Psoas muscle (tissue), 8 donors: ENCODE results near the gene SLC25A15. TPM values are rescaled to one million over a fixed set of nuclear protein-coding genes. Genes with fewer than 3 reads are reported as not detected.

Experiments used
- ATAC-seq, 4 donors: fragments of 200-7000 bp; cut with Tn5 transposase; one replicate each; pipeline ENCODE4 v1.9.1; 2020; ENCODE audit warnings: moderate library complexity in 3 of 4, mild to moderate bottlenecking in 2 of 4
- DNase-seq, 2 donors: peaks; one replicate each; pipeline ENCODE4 v3.0.0-alpha.2; 2020
- H3K27ac ChIP-seq: fragments of 200-600 bp; one replicate; pipeline ENCODE4 v1.8.0; 2022
- H3K27me3 ChIP-seq, 3 donors: fragments of 200-600 bp in 1 of 3; one replicate each; pipeline versions ENCODE4 v1.6.1 to v1.8.0; 2013 to 2022; ENCODE audit warnings: low read length in 2 of 3, mild to moderate bottlenecking in 2 of 3, moderate library complexity in 1 of 3; ENCODE audit not compliant: insufficient read depth in 3 of 3
- H3K36me3 ChIP-seq, 2 donors: fragments of 200-600 bp in 1 of 2; one replicate each; pipeline versions ENCODE4 v1.6.1 to v1.8.0; 2013 to 2022; ENCODE audit warnings: low read depth in 1 of 2, mild to moderate bottlenecking in 1 of 2, moderate library complexity in 1 of 2; ENCODE audit not compliant: insufficient read depth in 1 of 2
- H3K4me1 ChIP-seq: fragments of 200-600 bp; one replicate; pipeline ENCODE4 v1.8.0; 2022
- H3K4me3 ChIP-seq: fragments of 200-600 bp; one replicate; pipeline ENCODE4 v1.8.0; 2022; ENCODE audit warnings: mild to moderate bottlenecking
- H3K9me3 ChIP-seq: fragments of 200-600 bp; one replicate; pipeline ENCODE4 v1.8.0; 2022
- CTCF ChIP-seq: fragments of 200-600 bp; IDR thresholded peaks from one replicate; pipeline ENCODE4 v1.8.0; 2022; ENCODE audit warnings: antibody characterized with exemption
- WGBS, 3 donors: extraction: QIAGEN DNeasy Blood & Tissue Kit; methylation state at CpG; one replicate each; pipeline versions ENCODE4 v1.1.6 to v1.1.7; 2013; 5-methylcytosine and 5-hydroxymethylcytosine counted together
- intact Hi-C, 2 donors: fragments of 100-400 bp; cut with DNase I; formaldehyde crosslinking; loops; one replicate each; pipeline versions ENCODE4 v1.11.0 to v1.14.2; 2022
- polyA plus RNA-seq, 3 donors: library from polyadenylated mRNA; stranded (reverse); fragments of 200-250 nt; gene quantifications; one replicate each; pipeline ENCODE4 v1.2.3, GENCODE V29; 2013
- total RNA-seq, 4 donors: library from RNA; stranded (reverse); fragmentation: NEBNext Ultra II Directional in 2 of 4; extraction: Animal tissue kit (Norgen Biotek cat#: 25700) in 2 of 4; gene quantifications; one replicate each; pipeline versions ENCODE4 v1.2.1 to v1.2.4, GENCODE V29; 2021 to 2023
- donor health status: healthy with polysubstance abuse.
- donor health status: DM: no; HTN: no; CAD: no; lungs with moderate emphysema.
- donor health status: Bipolar disorder and iron deficiency.
- donor health status: healthy.
- donor health status: DM: yes; HTN: yes; CAD: no.
- donor health status: DM: no; HTN: no; CAD: no.
- donor health status: DM: no; HTN: no; CAD: no.
- donor health status: DM: yes; HTN: yes; CAD: no.

Gene SLC25A15
- total and polyA plus RNA-seq, 7 donors, result 3.8 to 15.8 (median 5.0) TPM

- Histone ChIP-seq H3K27me3 (no peaks in the 10 kb centered on the region), H3K4me1 (peaks cover 9% of the 10 kb centered on the region), H3K36me3 (peaks cover 0 to 20% of the 10 kb centered on the region in 2 donors), H3K27ac (peak overlapping the region; percentile 74), H3K9me3 (no peaks in the 10 kb centered on the region), H3K4me3 (peak overlapping the region; percentile 88)
- ATAC-seq, result no peak
- intact Hi-C loops, result loop anchor here in 1 of 2 donors (10.0 kb wide), 1 partner anchor 295 kb away; the partner anchor contains the start of gene WBP4
- no peak for DNase-seq
- TF ChIP-seq CTCF, result no peak
- 75 to 83% (median 79%) methylated on average over 6 of the region's 6 CpGs for WGBS, 3 donors
Measured at GRCh38 chr13:40769970-40770369, 19.4 kb upstream of the SLC25A15 start.

- Histone ChIP-seq H3K4me3 (peak overlapping the region; percentile 88), H3K27me3 (no peaks in the 10 kb centered on the region), H3K9me3 (no peaks in the 10 kb centered on the region), H3K4me1 (peaks cover 9% of the 10 kb centered on the region), H3K36me3 (peaks cover 0 to 15% of the 10 kb centered on the region in 2 donors), H3K27ac (peak overlapping the region; percentile 74)
- intact Hi-C loops, result loop anchor here in 1 of 2 donors (10.0 kb wide), 1 partner anchor 294 kb away; the partner anchor contains the start of gene WBP4
- DNase-seq, result no peak
- peak in 1 of 4 donors; percentile 6 for ATAC-seq
- WGBS, 3 donors, result 0 to 1% (median 0%) methylated on average over 9 of the region's 9 CpGs
- no peak for TF ChIP-seq CTCF
Measured at GRCh38 chr13:40770609-40770933, 18.8 kb upstream of the SLC25A15 start.

- 0% methylated on average over 52 of the region's 52 CpGs for WGBS, 3 donors
- ATAC-seq (peak; percentile 100), DNase-seq (peak; percentile 96 to 97)
- Histone ChIP-seq H3K36me3 (peaks cover 0 to 10% of the 10 kb centered on the region in 2 donors), H3K9me3 (no peaks in the 10 kb centered on the region), H3K4me3 (peak within 1 kb of the TSS; percentile 88), H3K27me3 (no peaks in the 10 kb centered on the region), H3K4me1 (peaks cover 9% of the 10 kb centered on the region), H3K27ac (peak within 1 kb of the TSS; percentile 74)
- no peak for TF ChIP-seq CTCF
- intact Hi-C loops, result loop anchor here in 1 of 2 donors (10.0 kb wide), 1 partner anchor 294 kb away; the partner anchor contains the start of gene WBP4
Measured at GRCh38 chr13:40770934-40771618, 18.3 kb upstream of the SLC25A15 start, which contains the start of gene MRPS31. Gene MRPS31, minus strand, starts transcription at chr13:40771190. Its CDS starts 54 bp downstream, at chr13:40771136.

- 84 to 92% (median 89%) methylated on average over 6 of the region's 6 CpGs for WGBS, 3 donors
- ATAC-seq (no peak), DNase-seq (no peak)
- Histone ChIP-seq H3K27me3 (no peaks in the 10 kb centered on the region), H3K4me1 (peaks cover 9% of the 10 kb centered on the region), H3K27ac (no peak overlapping the region), H3K4me3 (no peak overlapping the region), H3K36me3 (no peaks in the 10 kb centered on the region), H3K9me3 (no peaks in the 10 kb centered on the region)
- intact Hi-C loops, result loop anchor here in 1 of 2 donors (10.0 kb wide), 1 partner anchor 292 kb away; the partner anchor contains the start of gene WBP4
- no peak for TF ChIP-seq CTCF
Measured at GRCh38 chr13:40772765-40773473, 16.5 kb upstream of the SLC25A15 start.
